ENCODE data around the gene TSKU. TPM values are rescaled to one million over a fixed set of nuclear protein-coding genes. Genes with fewer than 3 reads are reported as not detected.

The TSKU gene
- total RNA-seq, 2 donors from 2014 or later = 32.7 to 51.7 TPM

DNA sequence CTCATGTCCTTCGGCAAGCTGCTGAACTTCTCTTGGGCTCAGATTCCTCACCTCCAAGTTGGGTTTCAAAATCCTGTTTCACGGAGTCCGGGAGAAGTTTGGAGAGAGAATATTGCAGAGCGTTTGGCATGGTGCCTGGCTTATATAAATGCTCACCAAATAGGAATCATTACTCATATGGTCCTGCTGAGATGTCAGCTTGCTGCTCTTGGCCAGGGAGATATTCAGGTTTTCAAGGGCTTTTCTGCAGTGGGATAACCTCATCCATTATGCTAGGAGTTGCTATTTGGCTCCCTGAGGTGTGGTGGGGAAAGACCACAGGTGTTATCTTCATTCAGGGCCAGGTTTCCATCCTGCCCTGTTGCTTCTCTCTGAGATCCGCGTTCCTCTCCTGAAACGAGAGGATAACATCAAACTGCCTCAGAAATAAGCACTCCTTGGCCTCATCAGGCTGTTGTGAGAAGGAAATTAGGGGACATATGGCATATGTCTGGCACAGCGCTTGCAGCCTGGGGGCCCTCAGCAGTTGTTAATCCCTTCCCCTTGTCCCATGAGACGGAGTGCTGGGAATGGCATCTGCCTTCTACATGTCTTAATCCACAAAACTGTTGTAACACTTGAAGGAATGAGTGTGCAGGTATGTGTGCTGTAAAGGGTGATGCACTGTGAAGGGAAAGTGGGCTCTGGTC, 47.6 kb downstream of the TSKU start:
- intact Hi-C loops (cut with DNase I) = no loop called here
- Histone ChIP-seq H3K4me3 (no peak overlapping the region), H3K27ac (no peak overlapping the region), H3K4me1 (peaks cover 2% of the 10 kb centered on the region), H3K9me3 (no peaks in the 10 kb centered on the region), H3K27me3 (no peaks in the 10 kb centered on the region), H3K36me3 (replicated peaks in 1 of 2; ENCODE audit: insufficient read depth in 1 of 2, low read depth in 2 of 2) (no peaks in the 10 kb centered on the region)
- no peak for TF ChIP-seq POLR2A (IDR thresholded peaks at IDR 0.05)
- no peak for TF ChIP-seq CTCF (IDR thresholded peaks at IDR 0.05)
- ATAC-seq = peak; percentile 48
- 32 to 39% methylated on average over 9 of the region's 9 CpGs for WGBS, 2 donors
- DNase-seq = peak in 3 of 4 donors; percentile 36 to 46 (median 39)

DNA sequence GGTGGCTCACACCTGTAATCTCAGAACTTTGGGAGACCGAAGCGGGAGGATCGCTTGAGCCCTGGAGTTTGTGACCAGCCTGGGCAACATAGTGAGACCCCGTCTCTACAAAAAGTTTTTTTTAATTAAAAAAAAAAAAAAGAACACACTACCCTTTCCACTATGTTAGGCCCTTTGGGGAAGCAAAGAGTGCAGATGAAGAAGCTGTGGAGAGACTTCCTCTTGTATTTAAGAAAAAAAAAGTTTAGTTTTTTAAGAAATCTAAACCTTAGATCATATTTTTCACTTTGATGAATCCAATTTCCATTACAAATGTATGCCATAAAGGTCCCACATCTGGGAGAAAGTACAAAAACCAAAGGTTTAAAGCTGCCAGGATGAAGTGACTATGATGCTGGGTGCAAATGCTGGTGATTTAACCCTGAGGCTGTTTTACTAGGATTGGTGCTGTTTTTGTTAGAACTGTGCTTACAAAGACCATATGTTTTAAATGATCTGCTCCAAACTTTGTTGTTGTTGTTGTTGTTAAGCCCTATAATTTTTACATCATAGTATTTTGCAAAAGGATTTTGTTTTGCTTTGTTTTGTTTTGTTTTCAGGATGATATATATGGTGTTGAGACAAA, 48.6 kb downstream of the TSKU start:
- 94% methylated on average over 4 of the region's 4 CpGs for WGBS, 2 donors
- intact Hi-C loops (cut with DNase I) = no loop called here
- ATAC-seq = no peak

GRCh38 chr11:76832361-76832760, 49.2 kb downstream of the TSKU start:
- Histone ChIP-seq H3K4me1 (peaks cover 17% of the 10 kb centered on the region), H3K27ac (no peak overlapping the region), H3K36me3 (replicated peaks in 1 of 2; ENCODE audit: insufficient read depth in 1 of 2, low read depth in 2 of 2) (no peaks in the 10 kb centered on the region), H3K27me3 (no peaks in the 10 kb centered on the region), H3K9me3 (no peaks in the 10 kb centered on the region), H3K4me3 (no peak overlapping the region)
- DNase-seq (no peak), ATAC-seq (no peak)
- intact Hi-C loops (cut with DNase I) = no loop called here
- no peak for TF ChIP-seq CTCF (IDR thresholded peaks at IDR 0.05)
- no peak for TF ChIP-seq POLR2A (IDR thresholded peaks at IDR 0.05)

More for the DNA sequence above, 48.6 kb downstream of the TSKU start:
- DNase-seq = no peak
- Histone ChIP-seq H3K4me1 (peaks cover 12% of the 10 kb centered on the region), H3K4me3 (no peak overlapping the region), H3K27me3 (no peaks in the 10 kb centered on the region), H3K36me3 (replicated peaks in 1 of 2; ENCODE audit: insufficient read depth in 1 of 2, low read depth in 2 of 2) (no peaks in the 10 kb centered on the region), H3K9me3 (no peaks in the 10 kb centered on the region), H3K27ac (no peak overlapping the region)
- TF ChIP-seq CTCF (IDR thresholded peaks at IDR 0.05) = no peak
- TF ChIP-seq POLR2A (IDR thresholded peaks at IDR 0.05) = no peak

- TF ChIP-seq CTCF (IDR thresholded peaks at IDR 0.05) (no peak), POLR2A (IDR thresholded peaks at IDR 0.05) (no peak)
- H3K4me3 ChIP-seq = no peak overlapping the region
- 82 to 86% methylated on average over 3 of the region's 3 CpGs for whole genome bisulfite sequencing, 2 donors
- H3K36me3 ChIP-seq (replicated peaks in 1 of 2; ENCODE audit: insufficient read depth in 1 of 2, low read depth in 2 of 2) = no peaks in the 10 kb centered on the region
- H3K27me3 ChIP-seq = no peaks in the 10 kb centered on the region
- no peaks in the 10 kb centered on the region for H3K9me3 ChIP-seq
- intact Hi-C loops (cut with DNase I) = no loop called here
- DNase-seq = no peak
- H3K27ac ChIP-seq = no peak overlapping the region
- H3K4me1 ChIP-seq = peaks cover 30% of the 10 kb centered on the region
- ATAC-seq = no peak
Observed at GRCh38 chr11:76834151-76834550, 51.0 kb downstream of the TSKU start.

- H3K4me3 ChIP-seq = no peak overlapping the region
- no peaks in the 10 kb centered on the region for H3K27me3 ChIP-seq
- DNase-seq (no peak), ATAC-seq (no peak)
- intact Hi-C loops (cut with DNase I) = no loop called here
- H3K9me3 ChIP-seq = no peaks in the 10 kb centered on the region
- 42 to 75% methylated on average over 2 of the region's 2 CpGs for WGBS, 2 donors
- TF ChIP-seq CTCF (IDR thresholded peaks at IDR 0.05) = no peak
- no peak for TF ChIP-seq POLR2A (IDR thresholded peaks at IDR 0.05)
- no peak overlapping the region for H3K27ac ChIP-seq
- H3K36me3 ChIP-seq (replicated peaks in 1 of 2; ENCODE audit: insufficient read depth in 1 of 2, low read depth in 2 of 2) = no peaks in the 10 kb centered on the region
- peaks cover 30% of the 10 kb centered on the region for H3K4me1 ChIP-seq
Observed at GRCh38 chr11:76835036-76835435, 51.9 kb downstream of the TSKU start.
